ENCODE measurements around the gene CCDC178.
"Not testable (repeated sequence)": the region's sequence is repeated elsewhere in the genome, so short reads cannot be mapped to it uniquely, and the experiment has no call there.

CCDC178 gene

GRCh38 chr18:33355756-33356155 is 84.8 kb downstream of the CCDC178 start:
- Histone ChIP-seq H3K27me3 (ENCODE audit: control insufficient read depth, low read length) (no peaks in the 10 kb centered on the region), H4K20me1 (ENCODE audit: control insufficient read depth, insufficient read depth, low read depth, low read length) (no peaks in the 10 kb centered on the region), H3K27ac (ENCODE audit: low read depth, low read length) (no peak overlapping the region), H3F3A (ENCODE audit: control insufficient read depth, insufficient read depth) (no peaks in the 10 kb centered on the region), H3K9me2 (replicated peaks; ENCODE audit: control insufficient read depth, low read length) (no peaks in the 10 kb centered on the region), H3K79me2 (ENCODE audit: control insufficient read depth, low read length) (no peaks in the 10 kb centered on the region), H3K9me3 (ENCODE audit: control insufficient read depth, insufficient read depth, low read length) (no peaks in the 10 kb centered on the region; the same call in 1 of the 2 replicates), H3K4me2 (ENCODE audit: low read length) (no peak overlapping the region), H3K4me1 (ENCODE audit: control insufficient read depth, low read length) (no peaks in the 10 kb centered on the region), H3K4me3 (ENCODE audit: low read length) (no peak overlapping the region), H3K36me3 (ENCODE audit: control insufficient read depth, low read length) (no peaks in the 10 kb centered on the region)
- no peak for TF ChIP-seq EZH2phosphoT487 (IDR thresholded peaks at IDR 0.05; ENCODE audit: borderline replicate concordance, low read length)
- TF ChIP-seq CTCF (IDR thresholded peaks at IDR 0.05; ENCODE audit: low read depth, low read length, poor library complexity, severe bottlenecking), result no peak

- H3F3A ChIP-seq (ENCODE audit: control insufficient read depth, insufficient read depth), result no peaks in the 10 kb centered on the region
- no peaks in the 10 kb centered on the region for H3K9me2 ChIP-seq (replicated peaks; ENCODE audit: control insufficient read depth, low read length)
- H3K4me2 ChIP-seq (ENCODE audit: low read length), result no peak overlapping the region
- no peak overlapping the region for H3K27ac ChIP-seq (ENCODE audit: low read depth, low read length)
- H3K36me3 ChIP-seq (ENCODE audit: control insufficient read depth, low read length), result no peaks in the 10 kb centered on the region
- no peaks in the 10 kb centered on the region for H3K4me1 ChIP-seq (ENCODE audit: control insufficient read depth, low read length)
- H3K9me3 ChIP-seq (ENCODE audit: control insufficient read depth, insufficient read depth, low read length), result no peaks in the 10 kb centered on the region; the same call in 1 of the 2 replicates
- no peaks in the 10 kb centered on the region for H3K79me2 ChIP-seq (ENCODE audit: control insufficient read depth, low read length)
- no peaks in the 10 kb centered on the region for H3K27me3 ChIP-seq (ENCODE audit: control insufficient read depth, low read length)
- TF ChIP-seq CTCF (IDR thresholded peaks at IDR 0.05; ENCODE audit: low read depth, low read length, poor library complexity, severe bottlenecking) (no peak), EZH2phosphoT487 (IDR thresholded peaks at IDR 0.05; ENCODE audit: borderline replicate concordance, low read length) (no peak)
- no peak overlapping the region for H3K4me3 ChIP-seq (ENCODE audit: low read length)
- no peaks in the 10 kb centered on the region for H4K20me1 ChIP-seq (ENCODE audit: control insufficient read depth, insufficient read depth, low read depth, low read length)
These were observed 85.3 kb downstream of the CCDC178 start for GRCh38 chr18:33355263-33355662.

GRCh38 chr18:33350256-33350655 is 90.3 kb downstream of the CCDC178 start:
- H3K4me1 ChIP-seq (ENCODE audit: control insufficient read depth, low read length), result no peaks in the 10 kb centered on the region
- no peaks in the 10 kb centered on the region for H3K36me3 ChIP-seq (ENCODE audit: control insufficient read depth, low read length)
- H3K27ac ChIP-seq (ENCODE audit: low read depth, low read length), result no peak overlapping the region
- no peaks in the 10 kb centered on the region for H3K79me2 ChIP-seq (ENCODE audit: control insufficient read depth, low read length)
- H3K9me3 ChIP-seq (ENCODE audit: control insufficient read depth, insufficient read depth, low read length), result no peaks in the 10 kb centered on the region; the same call in 1 of the 2 replicates
- TF ChIP-seq CTCF (IDR thresholded peaks at IDR 0.05; ENCODE audit: low read depth, low read length, poor library complexity, severe bottlenecking) (no peak), EZH2phosphoT487 (IDR thresholded peaks at IDR 0.05; ENCODE audit: borderline replicate concordance, low read length) (no peak)
- H3K9me2 ChIP-seq (replicated peaks; ENCODE audit: control insufficient read depth, low read length), result no peaks in the 10 kb centered on the region
- H3K4me3 ChIP-seq (ENCODE audit: low read length), result no peak overlapping the region
- H3K27me3 ChIP-seq (ENCODE audit: control insufficient read depth, low read length), result no peaks in the 10 kb centered on the region
- no peaks in the 10 kb centered on the region for H3F3A ChIP-seq (ENCODE audit: control insufficient read depth, insufficient read depth)
- no peaks in the 10 kb centered on the region for H4K20me1 ChIP-seq (ENCODE audit: control insufficient read depth, insufficient read depth, low read depth, low read length)
- no peak overlapping the region for H3K4me2 ChIP-seq (ENCODE audit: low read length)

GRCh38 chr18:33339733-33340132 is 100.8 kb downstream of the CCDC178 start:
- H3K27ac ChIP-seq (ENCODE audit: low read depth, low read length); H3K36me3 ChIP-seq (ENCODE audit: control insufficient read depth, low read length); H3K4me3 ChIP-seq (ENCODE audit: low read length); H3F3A ChIP-seq (ENCODE audit: control insufficient read depth, insufficient read depth); H3K9me3 ChIP-seq (ENCODE audit: control insufficient read depth, insufficient read depth, low read length); H3K9me2 ChIP-seq (replicated peaks; ENCODE audit: control insufficient read depth, low read length); H3K79me2 ChIP-seq (ENCODE audit: control insufficient read depth, low read length); H4K20me1 ChIP-seq (ENCODE audit: control insufficient read depth, insufficient read depth, low read depth, low read length); H3K4me2 ChIP-seq (ENCODE audit: low read length); H3K27me3 ChIP-seq (ENCODE audit: control insufficient read depth, low read length); H3K4me1 ChIP-seq (ENCODE audit: control insufficient read depth, low read length): not testable (repeated sequence)
